Osteocyte (in vitro differentiated cells): ENCODE data around the gene FAAH. TPM values are rescaled to one million over a fixed set of nuclear protein-coding genes. Genes with fewer than 3 reads are reported as not detected.

Experiments used
- DNase-seq: peaks from one replicate; pipeline ENCODE4 v3.0.0; 2021; ENCODE audit warnings: mixed read lengths; ENCODE audit not compliant: unreplicated experiment; ENCODE audit errors: extremely low spot score
- H3K27ac Mint-ChIP-seq: one replicate; pipeline ENCODE4 v1.8.0; 2021; ENCODE audit warnings: mild to moderate bottlenecking, mixed read lengths; ENCODE audit not compliant: unreplicated experiment
- H3K27me3 Mint-ChIP-seq: one replicate; pipeline ENCODE4 v1.8.0; 2021; ENCODE audit warnings: mixed read lengths; ENCODE audit not compliant: unreplicated experiment
- H3K36me3 Mint-ChIP-seq: one replicate; pipeline ENCODE4 v1.8.0; 2021; ENCODE audit warnings: mixed read lengths; ENCODE audit not compliant: unreplicated experiment
- H3K4me1 Mint-ChIP-seq: one replicate; pipeline ENCODE4 v1.8.0; 2021; ENCODE audit warnings: mixed read lengths; ENCODE audit not compliant: unreplicated experiment
- H3K4me3 Mint-ChIP-seq: one replicate; pipeline ENCODE4 v1.8.0; 2021; ENCODE audit warnings: mild to moderate bottlenecking, moderate library complexity, mixed read lengths; ENCODE audit not compliant: unreplicated experiment
- H3K9me3 Mint-ChIP-seq: one replicate; pipeline ENCODE4 v1.8.0; 2021; ENCODE audit warnings: mixed read lengths; ENCODE audit not compliant: unreplicated experiment
- CTCF ChIP-seq: fragments of 200-600 bp; sonication (generic); IDR thresholded peaks from 2 replicates; pipeline ENCODE4 v1.5.0; 2021; ENCODE audit warnings: antibody characterized with exemption, mild to moderate bottlenecking, moderate library complexity
- total RNA-seq: library from RNA; stranded (reverse); gene quantifications from 2 replicates; pipeline ENCODE4 v1.2.1, GENCODE V29; 2021

FAAH gene
- total RNA-seq, 1 donor from 2014 or later, result 15.3 TPM

- H3K4me1 Mint-ChIP-seq, result peaks cover 3% of the 10 kb centered on the region
- H3K4me3 Mint-ChIP-seq, result no peak overlapping the region
- no peaks in the 10 kb centered on the region for H3K36me3 Mint-ChIP-seq
- no peaks in the 10 kb centered on the region for H3K9me3 Mint-ChIP-seq
- peaks cover 49% of the 10 kb centered on the region for H3K27me3 Mint-ChIP-seq
- DNase-seq, result no peak
- no peak overlapping the region for H3K27ac Mint-ChIP-seq
- TF ChIP-seq CTCF, result no peak
Measured at GRCh38 chr1:46437723-46438122, 43.6 kb downstream of the FAAH start.

GRCh38 chr1:46438346-46438745 is 44.2 kb downstream of the FAAH start:
- Mint-ChIP-seq H3K9me3 (no peaks in the 10 kb centered on the region), H3K4me1 (peaks cover 5% of the 10 kb centered on the region), H3K36me3 (no peaks in the 10 kb centered on the region), H3K4me3 (no peak overlapping the region), H3K27ac (no peak overlapping the region), H3K27me3 (peaks cover 45% of the 10 kb centered on the region)
- DNase-seq, result no peak
- TF ChIP-seq CTCF, result no peak

- H3K4me3 Mint-ChIP-seq, result no peak overlapping the region
- H3K27me3 Mint-ChIP-seq, result peaks cover 46% of the 10 kb centered on the region
- H3K4me1 Mint-ChIP-seq, result peaks cover 5% of the 10 kb centered on the region
- no peak for TF ChIP-seq CTCF
- no peak overlapping the region for H3K27ac Mint-ChIP-seq
- H3K36me3 Mint-ChIP-seq, result no peaks in the 10 kb centered on the region
- no peak for DNase-seq
- H3K9me3 Mint-ChIP-seq, result no peaks in the 10 kb centered on the region
Measured at GRCh38 chr1:46440478-46440877, 46.4 kb downstream of the FAAH start.

- H3K9me3 Mint-ChIP-seq, result no peaks in the 10 kb centered on the region
- peak overlapping the region; percentile 4 for H3K27ac Mint-ChIP-seq
- H3K27me3 Mint-ChIP-seq, result peaks cover 54% of the 10 kb centered on the region
- no peaks in the 10 kb centered on the region for H3K36me3 Mint-ChIP-seq
- no peak for DNase-seq
- TF ChIP-seq CTCF, result peak; percentile 88
- peak overlapping the region; percentile 75 for H3K4me3 Mint-ChIP-seq
- H3K4me1 Mint-ChIP-seq, result peaks cover 6% of the 10 kb centered on the region
Measured at GRCh38 chr1:46442317-46443161, 48.4 kb downstream of the FAAH start.

- no peak for DNase-seq
- no peaks in the 10 kb centered on the region for H3K36me3 Mint-ChIP-seq
- H3K27ac Mint-ChIP-seq, result no peak overlapping the region
- H3K4me1 Mint-ChIP-seq, result peaks cover 12% of the 10 kb centered on the region
- TF ChIP-seq CTCF, result no peak
- no peaks in the 10 kb centered on the region for H3K9me3 Mint-ChIP-seq
- no peak overlapping the region for H3K4me3 Mint-ChIP-seq
- peaks cover 65% of the 10 kb centered on the region for H3K27me3 Mint-ChIP-seq
Measured at GRCh38 chr1:46444466-46444865, 50.3 kb downstream of the FAAH start.
